ENCODE data around the gene SPAM1.

Gene SPAM1, protein sequence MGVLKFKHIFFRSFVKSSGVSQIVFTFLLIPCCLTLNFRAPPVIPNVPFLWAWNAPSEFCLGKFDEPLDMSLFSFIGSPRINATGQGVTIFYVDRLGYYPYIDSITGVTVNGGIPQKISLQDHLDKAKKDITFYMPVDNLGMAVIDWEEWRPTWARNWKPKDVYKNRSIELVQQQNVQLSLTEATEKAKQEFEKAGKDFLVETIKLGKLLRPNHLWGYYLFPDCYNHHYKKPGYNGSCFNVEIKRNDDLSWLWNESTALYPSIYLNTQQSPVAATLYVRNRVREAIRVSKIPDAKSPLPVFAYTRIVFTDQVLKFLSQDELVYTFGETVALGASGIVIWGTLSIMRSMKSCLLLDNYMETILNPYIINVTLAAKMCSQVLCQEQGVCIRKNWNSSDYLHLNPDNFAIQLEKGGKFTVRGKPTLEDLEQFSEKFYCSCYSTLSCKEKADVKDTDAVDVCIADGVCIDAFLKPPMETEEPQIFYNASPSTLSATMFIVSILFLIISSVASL

DNA sequence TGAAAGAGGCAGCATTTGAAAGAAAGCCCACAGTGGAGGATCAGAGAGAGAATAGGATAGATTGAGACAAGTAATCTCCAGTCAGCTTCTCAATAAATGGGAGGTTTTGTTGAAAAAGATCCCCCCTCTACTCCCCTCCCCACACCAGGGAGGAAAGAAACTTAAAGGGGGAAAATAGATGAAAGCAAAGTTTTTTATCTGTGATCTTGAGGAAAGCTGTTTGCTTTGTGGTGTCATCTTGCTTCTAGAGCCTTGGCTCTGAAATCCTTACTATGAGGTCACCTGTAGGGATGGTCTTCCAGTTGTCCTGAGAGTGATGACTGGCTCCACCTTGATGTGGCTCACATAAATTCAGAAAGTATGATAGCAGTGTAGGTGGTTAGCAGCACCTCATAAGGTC lies at the start of gene SPAM1:
Gene SPAM1, plus strand, starts transcription at position 301 of the 400 bp plus-strand sequence. CDS start 28,330 bp downstream, outside the sequence.
- TF ChIP-seq GATA2 (IDR thresholded peaks at IDR 0.05; ENCODE audit: low read depth, low read length), result no peak
- no peak for TF ChIP-seq GATA3 (IDR thresholded peaks at IDR 0.05; ENCODE audit: low read depth, low read length)

DNA sequence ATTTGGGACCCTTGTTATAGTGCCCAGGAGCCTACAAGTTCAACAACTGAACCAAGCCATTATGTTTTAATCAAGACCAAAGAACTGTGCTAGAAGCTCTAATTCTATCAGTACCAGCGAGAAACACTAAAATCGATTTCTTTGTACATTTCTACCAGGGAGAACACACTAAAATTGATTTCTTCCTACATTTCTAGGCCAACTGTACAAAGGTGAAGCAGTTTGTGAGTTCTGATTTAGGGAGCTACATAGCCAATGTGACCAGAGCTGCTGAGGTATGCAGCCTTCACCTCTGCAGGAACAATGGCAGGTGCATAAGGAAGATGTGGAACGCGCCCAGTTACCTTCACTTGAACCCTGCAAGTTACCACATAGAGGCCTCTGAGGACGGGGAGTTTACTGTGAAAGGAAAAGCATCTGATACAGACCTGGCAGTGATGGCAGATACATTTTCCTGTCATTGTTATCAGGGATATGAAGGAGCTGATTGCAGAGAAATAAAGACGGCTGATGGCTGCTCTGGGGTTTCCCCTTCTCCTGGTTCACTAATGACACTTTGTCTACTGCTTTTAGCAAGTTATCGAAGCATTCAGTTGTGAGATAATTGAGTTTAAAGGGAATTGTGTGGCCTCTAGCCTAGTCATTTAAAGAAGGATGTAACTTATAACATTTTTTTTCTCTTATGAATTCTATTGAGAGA lies 48.3 kb upstream of the SPAM1 start:
- no peak for TF ChIP-seq GATA2 (IDR thresholded peaks at IDR 0.05; ENCODE audit: low read depth, low read length)
- no peak for TF ChIP-seq GATA3 (IDR thresholded peaks at IDR 0.05; ENCODE audit: low read depth, low read length)

DNA sequence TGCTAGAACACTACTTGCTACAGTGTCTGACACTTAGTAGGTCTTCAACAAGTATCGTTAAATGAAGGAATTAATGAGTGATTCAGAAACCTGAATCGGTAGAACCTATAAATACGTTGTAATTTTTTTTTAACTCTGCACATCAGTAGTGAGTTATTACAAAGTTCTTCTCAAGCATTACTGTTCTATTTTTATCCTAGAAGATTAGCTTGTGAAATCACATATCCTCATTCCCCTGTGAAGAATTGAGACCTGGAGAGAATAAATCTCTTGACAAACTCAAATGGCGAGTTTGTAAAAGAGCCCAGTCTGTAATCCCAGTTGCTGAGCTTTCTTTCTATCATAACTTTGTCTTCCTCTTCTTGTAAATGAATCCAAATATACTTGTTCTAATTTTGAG lies 45.4 kb upstream of the SPAM1 start:
- TF ChIP-seq GATA3 (IDR thresholded peaks at IDR 0.05; ENCODE audit: low read depth, low read length) (no peak), GATA2 (IDR thresholded peaks at IDR 0.05; ENCODE audit: low read depth, low read length) (no peak)

DNA sequence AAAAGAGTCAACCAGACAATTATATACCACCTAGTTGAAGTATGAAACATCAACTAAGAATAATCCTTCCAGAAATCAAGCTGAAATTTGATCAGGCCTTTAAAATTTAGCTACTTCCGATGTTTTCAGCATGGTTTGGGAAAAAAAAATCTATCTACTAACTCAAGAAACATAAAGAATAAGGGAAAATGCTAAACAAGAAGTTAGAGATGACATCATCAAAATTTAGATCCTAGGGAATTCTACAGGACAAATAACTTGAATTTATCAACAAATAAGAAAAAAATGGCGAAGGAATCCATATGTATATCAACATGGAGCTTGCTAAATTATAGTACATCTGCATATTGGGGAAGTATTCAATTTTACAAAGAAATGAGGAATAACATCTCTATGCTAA lies 43.7 kb upstream of the SPAM1 start:
- TF ChIP-seq GATA3 (IDR thresholded peaks at IDR 0.05; ENCODE audit: low read depth, low read length) (no peak), GATA2 (IDR thresholded peaks at IDR 0.05; ENCODE audit: low read depth, low read length) (no peak)

DNA sequence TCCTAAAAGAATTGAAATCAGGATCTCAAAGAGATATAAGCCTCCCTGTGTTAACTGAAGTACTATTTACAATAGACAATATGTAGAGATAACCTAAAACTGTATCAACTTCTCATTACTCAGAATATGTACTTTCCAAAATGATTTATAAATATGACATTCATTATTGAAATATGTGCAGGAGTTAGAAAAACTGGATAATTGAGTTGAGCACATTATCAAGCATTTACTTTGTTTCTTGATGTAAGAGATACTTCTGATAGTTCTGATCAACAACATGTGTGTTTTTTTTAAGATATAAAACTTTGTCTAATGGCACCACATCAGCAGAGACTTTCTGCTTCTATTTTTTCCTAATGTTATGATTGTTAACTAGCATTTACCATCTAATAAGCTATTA lies 41.9 kb upstream of the SPAM1 start:
- TF ChIP-seq GATA3 (IDR thresholded peaks at IDR 0.05; ENCODE audit: low read depth, low read length), result no peak
- TF ChIP-seq GATA2 (IDR thresholded peaks at IDR 0.05; ENCODE audit: low read depth, low read length), result no peak

DNA sequence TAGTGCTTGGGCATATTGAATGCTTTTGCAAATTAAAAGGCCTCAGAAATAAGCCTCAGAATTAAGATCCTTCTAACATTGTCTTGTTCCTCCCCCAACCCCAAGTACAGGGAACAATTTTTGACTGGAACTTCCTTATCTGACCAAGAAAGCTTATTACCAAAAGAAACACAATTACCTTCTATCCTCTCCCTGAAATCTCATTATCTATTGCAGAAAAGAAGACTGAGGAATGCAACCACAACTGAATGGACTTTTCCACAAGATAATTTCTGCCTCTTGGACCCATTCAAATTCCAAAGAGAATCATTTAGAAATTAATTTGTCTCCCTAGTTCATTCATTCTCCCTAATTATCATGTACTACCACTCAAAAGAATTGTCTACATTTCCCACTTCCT lies 36.8 kb upstream of the SPAM1 start:
- no peak for TF ChIP-seq GATA2 (IDR thresholded peaks at IDR 0.05; ENCODE audit: low read depth, low read length)
- no peak for TF ChIP-seq GATA3 (IDR thresholded peaks at IDR 0.05; ENCODE audit: low read depth, low read length)

DNA sequence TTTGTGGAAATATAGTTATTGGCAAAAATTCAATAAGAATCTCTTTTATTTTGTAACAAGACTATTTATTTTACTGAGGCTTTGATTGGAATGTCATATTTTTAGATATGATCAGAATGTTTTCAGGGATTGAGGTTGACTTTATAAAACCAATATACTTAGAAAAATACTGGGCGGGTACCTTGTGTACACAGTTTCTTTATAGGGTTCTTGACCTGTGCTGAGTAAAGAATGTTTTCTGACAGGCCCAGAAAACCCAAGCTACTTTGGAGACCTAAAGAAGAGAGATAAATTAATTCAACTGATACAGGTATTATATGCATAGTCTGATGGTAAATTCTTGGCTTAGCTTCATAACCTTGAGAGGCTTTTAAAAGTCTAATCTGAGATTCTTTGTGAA lies 23.9 kb upstream of the SPAM1 start:
- TF ChIP-seq GATA3 (IDR thresholded peaks at IDR 0.05; ENCODE audit: low read depth, low read length) (no peak), GATA2 (IDR thresholded peaks at IDR 0.05; ENCODE audit: low read depth, low read length) (no peak)

DNA sequence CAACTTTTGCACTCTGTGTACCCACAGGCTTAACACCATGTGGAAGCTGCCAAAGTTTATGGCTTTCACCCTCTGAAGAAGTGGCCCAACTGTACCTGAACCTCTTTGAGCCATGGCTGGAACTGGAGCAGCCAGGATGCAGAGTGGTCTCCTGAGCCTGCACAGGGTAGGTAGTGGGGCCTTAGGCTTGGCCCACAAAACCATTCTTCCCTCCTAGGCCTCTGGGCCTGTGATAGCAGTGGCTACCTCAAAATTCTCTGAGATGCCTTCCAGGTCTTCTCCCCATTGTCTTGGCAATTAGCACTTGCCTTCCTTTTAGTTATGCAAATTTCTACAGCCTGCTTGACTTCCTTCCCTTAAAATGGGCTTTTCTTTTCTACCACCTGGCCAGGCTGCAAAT lies 19.3 kb upstream of the SPAM1 start:
- TF ChIP-seq GATA3 (IDR thresholded peaks at IDR 0.05; ENCODE audit: low read depth, low read length) (no peak), GATA2 (IDR thresholded peaks at IDR 0.05; ENCODE audit: low read depth, low read length) (no peak)

DNA sequence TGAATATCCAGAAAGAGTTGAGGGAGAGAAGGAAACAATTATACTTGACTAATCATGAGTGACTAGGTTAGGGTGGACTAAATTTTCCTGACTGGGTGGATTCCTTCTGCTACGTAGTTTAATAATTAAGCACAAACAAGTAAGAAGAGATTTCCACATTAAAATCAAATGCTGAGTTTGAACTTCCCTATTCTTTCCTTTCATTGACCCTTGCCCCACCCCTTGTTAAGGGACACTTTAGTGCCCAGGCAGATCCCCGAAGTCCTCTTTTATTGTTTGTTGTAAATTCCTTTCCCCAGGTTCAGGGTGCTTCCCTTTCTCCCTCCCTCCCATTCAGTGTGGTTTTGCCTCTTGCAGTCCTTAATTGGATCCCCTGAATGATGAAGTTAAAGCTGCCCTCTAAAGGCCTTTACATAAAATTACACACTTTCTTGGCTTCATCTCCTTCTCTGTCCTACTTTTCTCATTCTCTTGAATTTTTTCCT lies 8.8 kb upstream of the SPAM1 start:
- TF ChIP-seq GATA2 (IDR thresholded peaks at IDR 0.05; ENCODE audit: low read depth, low read length) (no peak), GATA3 (IDR thresholded peaks at IDR 0.05; ENCODE audit: low read depth, low read length) (no peak)

DNA sequence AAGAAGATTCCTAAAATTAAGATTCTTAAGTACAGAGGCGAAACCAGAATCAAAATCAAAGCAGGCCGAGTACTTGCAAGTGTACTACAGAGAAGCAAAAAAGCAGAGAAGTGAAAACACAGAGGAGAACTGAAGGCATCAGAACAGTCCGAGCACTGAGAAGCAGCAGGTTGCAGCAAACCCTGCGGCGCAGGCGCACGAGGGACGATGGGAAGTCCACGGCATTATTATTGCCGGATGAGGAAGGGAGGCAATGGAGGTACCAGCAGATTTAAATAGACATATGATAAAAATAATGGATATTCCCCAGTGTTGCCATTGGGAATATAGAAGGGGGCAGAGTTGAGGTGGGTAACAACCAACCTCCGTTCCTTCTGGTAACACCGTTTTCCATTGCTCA lies 7.2 kb upstream of the SPAM1 start:
- TF ChIP-seq GATA3 (IDR thresholded peaks at IDR 0.05; ENCODE audit: low read depth, low read length) (no peak), GATA2 (IDR thresholded peaks at IDR 0.05; ENCODE audit: low read depth, low read length) (no peak)

DNA sequence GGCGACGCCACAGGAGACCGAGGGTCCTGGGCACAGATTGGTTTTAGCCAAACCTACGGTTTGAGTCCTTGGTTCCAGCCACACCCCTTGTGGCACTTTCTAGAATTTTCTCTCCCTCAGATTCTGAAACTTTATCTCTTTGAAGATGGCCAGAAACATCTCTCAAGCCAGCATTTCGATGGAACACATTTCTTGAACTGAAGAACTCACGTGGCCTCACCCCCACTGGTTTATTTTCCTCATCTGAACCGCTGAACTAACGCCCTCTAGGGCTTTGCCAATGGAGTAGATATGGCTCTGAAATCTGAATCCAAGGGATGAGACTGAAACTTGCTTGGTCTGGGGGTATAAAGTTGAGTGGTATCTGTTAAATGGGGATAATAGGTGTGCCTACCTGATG lies 6.7 kb upstream of the SPAM1 start:
- TF ChIP-seq GATA2 (IDR thresholded peaks at IDR 0.05; ENCODE audit: low read depth, low read length), result no peak
- no peak for TF ChIP-seq GATA3 (IDR thresholded peaks at IDR 0.05; ENCODE audit: low read depth, low read length)

DNA sequence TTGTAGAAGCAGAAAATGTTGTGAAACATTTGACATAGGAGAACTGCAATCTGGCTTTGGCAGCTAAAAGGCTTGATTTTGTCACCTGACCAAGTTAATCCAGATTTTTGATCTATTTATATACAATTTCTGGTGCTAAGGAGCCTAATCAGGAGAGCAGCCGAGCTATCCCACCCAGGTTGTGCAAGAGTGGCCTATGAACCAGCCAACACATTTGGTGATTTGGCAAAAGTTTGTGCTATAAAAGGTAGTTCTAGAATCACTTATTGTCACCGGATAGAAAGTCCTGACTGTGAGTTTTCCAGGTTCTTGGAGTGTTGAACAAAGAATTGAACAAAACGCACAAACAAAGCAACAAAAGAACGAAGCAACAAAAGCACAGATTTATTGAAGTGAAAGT lies 1.4 kb upstream of the SPAM1 start:
- no peak for TF ChIP-seq GATA3 (IDR thresholded peaks at IDR 0.05; ENCODE audit: low read depth, low read length)
- no peak for TF ChIP-seq GATA2 (IDR thresholded peaks at IDR 0.05; ENCODE audit: low read depth, low read length)

DNA sequence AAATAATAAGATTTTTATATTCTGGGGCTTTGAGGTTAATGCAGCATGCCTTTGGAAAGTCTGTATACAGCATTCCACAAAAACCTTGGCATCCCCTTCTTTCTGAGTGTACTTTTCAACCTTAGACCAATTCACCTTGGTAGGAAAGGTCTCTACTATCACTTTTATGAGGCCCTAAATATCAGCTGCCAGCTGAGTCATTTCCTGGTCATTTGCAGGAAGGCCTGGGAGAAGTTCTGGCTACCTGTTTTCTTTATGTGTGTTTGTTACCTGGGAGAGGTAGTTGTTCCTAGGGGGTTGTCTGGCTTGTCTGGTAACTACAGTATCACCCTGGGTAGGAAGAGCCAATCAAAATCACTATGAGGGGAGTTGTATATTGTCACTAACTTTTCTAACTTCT lies 4.1 kb downstream of the SPAM1 start:
- TF ChIP-seq GATA2 (IDR thresholded peaks at IDR 0.05; ENCODE audit: low read depth, low read length) (no peak), GATA3 (IDR thresholded peaks at IDR 0.05; ENCODE audit: low read depth, low read length) (no peak)

DNA sequence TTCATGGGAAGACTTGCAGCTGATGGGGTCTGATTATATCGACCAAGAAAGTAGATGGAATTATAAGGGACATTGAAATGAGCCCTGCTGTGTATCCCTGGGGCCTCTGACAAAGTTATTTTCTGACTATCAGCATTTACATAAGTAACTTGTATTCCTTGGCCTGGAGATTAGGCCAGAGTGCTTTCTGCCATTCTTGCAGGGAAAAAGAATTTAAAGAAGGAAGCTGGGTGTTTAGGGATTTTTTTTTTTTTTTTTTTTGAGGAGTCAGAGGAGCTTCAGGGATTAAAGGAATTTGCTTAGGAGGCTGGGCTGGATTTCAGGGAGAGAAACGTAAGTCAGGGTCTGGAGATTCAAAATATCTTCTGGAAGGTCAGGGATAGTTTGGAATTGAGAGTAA lies 4.6 kb downstream of the SPAM1 start:
- TF ChIP-seq GATA3 (IDR thresholded peaks at IDR 0.05; ENCODE audit: low read depth, low read length) (no peak), GATA2 (IDR thresholded peaks at IDR 0.05; ENCODE audit: low read depth, low read length) (no peak)

Data from SH-SY5Y (cell line).